GM10266 (cell line): ENCODE data around the gene CUEDC2.
A peak's percentile ranks its signal among the peaks of the same experiment; 100 is the strongest.

Experiments used
- DNase-seq: peaks from one replicate; pipeline ENCODE4 v3.0.0; 2012; ENCODE audit errors: extremely low spot score
- TF ChIP-seq, protein P1 (sequence below): IDR thresholded peaks from 2 replicates; pipeline ENCODE4 v1.5.1; 2012; ENCODE audit warnings: mild to moderate bottlenecking, low read depth; ENCODE audit not compliant: control insufficient read depth, insufficient read depth; ENCODE audit errors: missing control alignments

CUEDC2 gene

DNA sequence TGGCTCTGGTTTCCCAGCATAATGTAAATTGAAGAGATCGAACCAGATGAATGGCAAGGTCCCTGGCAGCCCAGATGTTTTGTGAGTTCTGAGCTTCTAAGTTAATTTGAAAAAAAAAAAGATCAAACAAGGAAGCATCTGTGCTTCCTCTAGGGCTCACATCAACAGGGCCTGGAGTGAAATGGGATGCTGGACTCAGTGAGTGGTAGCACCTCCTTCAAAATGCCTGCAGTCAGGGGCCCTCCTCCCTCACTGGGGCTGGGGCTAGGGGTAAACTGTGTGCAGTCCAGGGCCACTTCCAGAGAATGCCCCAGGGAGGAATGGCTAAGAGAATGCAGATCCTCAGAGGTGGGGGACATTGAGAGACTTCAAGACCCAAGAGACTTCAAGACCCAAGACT, 6.0 kb upstream of the CUEDC2 start:
- TF ChIP-seq, protein P1, sequence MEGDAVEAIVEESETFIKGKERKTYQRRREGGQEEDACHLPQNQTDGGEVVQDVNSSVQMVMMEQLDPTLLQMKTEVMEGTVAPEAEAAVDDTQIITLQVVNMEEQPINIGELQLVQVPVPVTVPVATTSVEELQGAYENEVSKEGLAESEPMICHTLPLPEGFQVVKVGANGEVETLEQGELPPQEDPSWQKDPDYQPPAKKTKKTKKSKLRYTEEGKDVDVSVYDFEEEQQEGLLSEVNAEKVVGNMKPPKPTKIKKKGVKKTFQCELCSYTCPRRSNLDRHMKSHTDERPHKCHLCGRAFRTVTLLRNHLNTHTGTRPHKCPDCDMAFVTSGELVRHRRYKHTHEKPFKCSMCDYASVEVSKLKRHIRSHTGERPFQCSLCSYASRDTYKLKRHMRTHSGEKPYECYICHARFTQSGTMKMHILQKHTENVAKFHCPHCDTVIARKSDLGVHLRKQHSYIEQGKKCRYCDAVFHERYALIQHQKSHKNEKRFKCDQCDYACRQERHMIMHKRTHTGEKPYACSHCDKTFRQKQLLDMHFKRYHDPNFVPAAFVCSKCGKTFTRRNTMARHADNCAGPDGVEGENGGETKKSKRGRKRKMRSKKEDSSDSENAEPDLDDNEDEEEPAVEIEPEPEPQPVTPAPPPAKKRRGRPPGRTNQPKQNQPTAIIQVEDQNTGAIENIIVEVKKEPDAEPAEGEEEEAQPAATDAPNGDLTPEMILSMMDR = no peak
- no peak for DNase-seq

DNA sequence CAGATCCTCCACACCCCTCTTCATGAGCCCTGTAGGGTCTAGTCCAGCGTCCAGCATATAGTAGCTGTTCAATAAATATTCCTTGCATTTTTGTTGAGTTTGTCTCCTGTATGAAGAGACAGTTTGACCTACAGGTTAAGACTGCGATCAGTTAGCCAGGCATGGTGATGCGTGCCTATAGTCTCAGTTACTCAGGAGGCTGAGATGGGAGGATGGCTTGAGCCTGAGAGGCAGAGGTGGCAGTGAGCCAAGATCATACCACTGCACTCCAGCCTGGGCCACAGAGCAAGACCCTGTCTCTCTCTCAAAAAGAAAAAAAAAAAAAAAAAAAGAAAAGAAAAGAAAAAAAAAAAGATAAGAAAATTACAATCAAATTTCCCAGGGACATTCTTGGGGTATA, 5.1 kb upstream of the CUEDC2 start:
- TF ChIP-seq, protein P1 = no peak
- no peak for DNase-seq

DNA sequence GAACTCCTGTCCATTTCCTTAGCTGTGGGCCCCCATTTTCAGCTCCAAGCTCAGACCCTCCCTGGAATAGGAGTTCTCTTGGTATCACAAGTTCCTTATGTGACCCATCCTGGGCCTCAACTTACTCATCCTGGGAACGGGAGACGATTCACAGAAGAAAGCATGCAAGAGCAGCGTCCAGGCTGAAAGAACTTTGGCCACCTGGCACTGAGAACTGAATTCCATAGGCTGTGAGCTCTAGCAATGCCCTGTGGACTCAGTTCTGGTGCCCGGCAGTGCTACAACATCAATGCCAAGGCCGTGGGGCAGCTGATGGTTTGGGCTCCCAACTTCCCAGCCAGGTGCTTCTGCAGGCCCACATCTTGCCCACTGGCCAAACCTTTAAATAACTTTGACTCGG, 3.9 kb upstream of the CUEDC2 start:
- TF ChIP-seq, protein P1 = no peak
- no peak for DNase-seq

DNA sequence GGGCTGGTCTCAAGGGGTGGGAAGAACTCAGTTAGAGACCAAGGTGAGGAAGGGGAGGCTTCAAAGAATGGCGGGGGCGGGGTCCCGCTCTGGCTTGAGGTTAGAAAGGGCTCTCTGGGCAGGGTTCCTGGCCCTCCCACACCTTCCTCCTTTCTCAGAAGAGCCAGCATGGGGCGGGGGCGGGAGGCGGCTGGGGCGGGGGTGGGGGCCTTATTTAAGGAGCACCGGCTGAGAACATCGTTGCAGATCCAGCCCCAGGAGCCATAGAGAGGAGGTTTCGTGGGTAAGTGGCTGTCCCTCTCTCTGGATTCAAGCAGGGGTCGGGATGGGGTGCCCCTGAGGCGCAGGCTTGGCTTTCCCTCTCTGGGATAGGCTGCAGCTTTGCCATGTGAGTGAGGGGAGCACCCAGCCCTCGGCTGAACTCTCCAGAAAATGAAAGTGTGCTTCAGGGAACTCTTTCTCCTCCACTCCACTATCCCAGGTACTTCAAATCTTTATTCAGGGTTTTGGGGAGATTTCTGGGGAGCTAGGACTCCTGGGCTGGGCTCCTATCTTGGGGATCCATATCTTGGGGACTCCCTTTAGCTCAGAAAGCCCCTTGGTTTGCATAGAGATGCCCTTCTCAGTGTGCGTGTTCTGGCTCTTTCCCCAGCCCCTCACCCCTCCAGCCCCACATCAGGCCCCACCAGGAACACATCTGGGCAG, 3.3 kb upstream of the CUEDC2 start:
- peak; percentile 52 for DNase-seq
- TF ChIP-seq, protein P1 = no peak

DNA sequence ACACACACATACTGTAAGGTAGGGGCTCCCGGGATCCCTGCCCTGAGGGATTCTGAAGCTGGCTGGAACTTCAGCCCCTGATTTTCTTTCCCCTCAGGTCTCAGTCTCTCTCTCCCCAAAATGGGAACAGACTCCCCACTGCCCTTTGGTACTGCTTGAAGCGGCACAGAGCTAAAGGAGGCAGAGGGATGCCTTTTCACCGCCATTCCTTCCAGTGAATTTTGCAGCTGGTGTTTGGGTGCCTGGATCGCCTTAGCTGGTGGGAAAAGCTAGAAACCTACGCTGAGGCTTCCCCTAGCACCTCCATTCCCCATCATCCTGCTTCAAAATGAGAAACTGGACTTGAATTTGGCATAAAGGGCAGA, 2.7 kb upstream of the CUEDC2 start:
- TF ChIP-seq, protein P1 = no peak

DNA sequence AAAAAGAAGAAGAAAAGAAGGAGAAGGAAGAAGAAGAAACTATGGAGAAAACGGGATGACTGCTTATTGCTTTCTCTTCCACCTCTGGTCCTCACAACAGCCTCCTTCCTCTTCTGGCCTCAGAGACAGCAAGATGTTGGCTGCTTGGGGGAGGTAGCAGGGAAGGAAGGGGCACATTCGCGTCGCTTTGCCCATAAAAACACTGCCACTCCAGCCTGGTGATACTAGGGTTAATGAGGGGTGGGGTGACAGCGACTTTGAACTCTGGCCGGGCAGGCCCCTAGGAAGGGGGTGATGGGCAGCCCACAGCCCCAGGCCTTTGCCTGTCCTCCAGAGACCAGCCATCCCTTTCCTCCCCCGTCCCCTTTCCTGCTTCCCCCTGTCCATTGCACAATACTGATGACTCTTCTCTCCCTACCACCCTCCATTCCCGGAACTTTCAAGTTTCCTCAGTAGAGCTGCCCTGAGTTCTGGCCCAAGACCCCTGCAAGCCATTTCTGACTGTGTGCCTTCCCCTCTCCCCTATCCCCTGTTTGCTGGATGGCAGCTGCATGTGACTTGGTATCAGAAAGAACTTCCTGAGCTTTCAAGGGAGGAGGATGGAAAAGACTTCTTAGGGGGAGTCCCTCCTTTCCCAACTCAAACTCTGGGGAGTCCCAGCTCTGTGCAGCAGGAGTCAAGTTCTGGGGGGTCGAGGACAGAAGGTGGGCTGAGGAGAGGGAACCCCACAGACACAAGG, 2.2 kb upstream of the CUEDC2 start:
- DNase-seq = no peak
- TF ChIP-seq, protein P1 = no peak

More for the DNA sequence above, 2.7 kb upstream of the CUEDC2 start:
- DNase-seq = no peak

DNA sequence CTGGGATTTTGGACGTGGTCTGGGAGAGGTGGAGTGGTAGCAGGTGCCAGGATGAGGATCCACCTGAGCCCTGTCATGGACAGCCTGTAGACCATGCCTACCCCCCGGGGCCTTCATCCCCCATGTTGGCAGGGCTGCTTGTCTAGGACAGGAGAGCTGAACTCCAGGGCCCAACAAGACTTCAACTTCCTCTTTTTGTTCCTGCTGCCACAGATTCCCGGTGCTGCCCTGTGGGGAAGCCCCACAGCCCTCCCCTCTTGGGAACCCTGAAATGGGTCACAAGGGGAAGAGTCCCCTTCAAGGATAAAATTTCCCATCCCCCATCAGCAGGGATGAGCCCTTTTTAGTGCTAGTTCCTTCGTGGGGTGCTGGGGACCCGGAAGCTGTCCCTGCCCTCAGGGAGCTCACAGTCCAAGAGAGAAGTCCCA, 1.3 kb upstream of the CUEDC2 start:
- DNase-seq = no peak
- TF ChIP-seq, protein P1 = no peak
